PFSK-1 (cell line): ENCODE results near the gene AGFG2.

Source experiments
- FOXP2 ChIP-seq: optimal IDR thresholded peaks from 2 replicates; pipeline ENCODE3; 2011; ENCODE audit warnings: borderline replicate concordance, control low read depth, inconsistent platforms; ENCODE audit not compliant: insufficient read depth; ENCODE audit errors: extremely low read length, extremely low read depth
- POLR2AphosphoS5 ChIP-seq: IDR thresholded peaks from 2 replicates; pipeline ENCODE4 v1.6.1; 2012; ENCODE audit warnings: low read depth, mild to moderate bottlenecking, control low read depth, low read length, moderate library complexity
- SIN3A ChIP-seq: IDR thresholded peaks from 2 replicates; pipeline ENCODE4 v1.6.1; 2012; ENCODE audit warnings: mild to moderate bottlenecking, low read length, moderate library complexity, borderline replicate concordance; ENCODE audit not compliant: insufficient read depth
- TAF1 ChIP-seq: IDR thresholded peaks from 2 replicates; pipeline ENCODE4 v1.6.1; 2012; ENCODE audit warnings: low read length, control low read depth, borderline replicate concordance; ENCODE audit not compliant: insufficient read depth
- TF ChIP-seq, protein P1 (sequence below), 2 experiments: IDR thresholded peaks; 2 replicates each; pipeline versions ENCODE4 v1.6.1 to v1.8.0; 2011 to 2012; ENCODE audit warnings: low read depth in 2 of 2, low read length in 2 of 2, control low read depth in 1 of 2, inconsistent platforms in 1 of 2, mild to moderate bottlenecking in 1 of 2, moderate library complexity in 1 of 2; ENCODE audit not compliant: insufficient read depth in 1 of 2

DNA sequence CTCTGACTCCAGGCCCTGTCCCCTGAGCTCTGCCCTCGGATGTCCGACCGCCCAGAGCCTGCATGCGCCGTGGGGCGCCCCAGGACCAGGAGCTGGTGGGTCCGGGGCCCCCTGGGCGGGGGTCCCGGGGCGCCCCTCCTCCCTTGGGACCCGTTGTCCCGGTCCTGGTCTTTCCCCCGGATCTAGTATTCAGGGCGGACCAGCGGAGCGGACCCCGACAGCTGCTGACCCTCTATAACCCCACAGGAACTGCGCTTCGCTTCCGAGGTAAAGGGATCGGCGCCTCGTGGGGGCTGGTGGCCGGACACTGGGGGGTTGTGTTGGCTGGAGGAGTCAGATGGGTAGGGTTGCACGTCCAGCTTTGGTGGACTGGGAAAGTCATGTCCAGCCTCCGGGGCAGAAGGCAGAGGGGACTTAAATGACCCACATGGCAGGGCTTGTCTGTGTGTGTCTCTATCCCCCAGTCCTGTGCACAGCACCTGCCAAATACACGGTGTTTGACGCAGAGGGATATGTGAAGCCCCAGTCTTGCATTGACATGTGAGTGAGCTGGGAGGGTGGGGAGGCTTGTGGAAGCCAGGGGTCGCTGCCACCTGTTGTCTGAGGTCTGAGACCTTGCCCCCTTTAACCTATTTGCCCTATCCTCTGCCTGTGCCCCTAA, 73.9 kb downstream of the AGFG2 start:
- TF ChIP-seq, protein P1, sequence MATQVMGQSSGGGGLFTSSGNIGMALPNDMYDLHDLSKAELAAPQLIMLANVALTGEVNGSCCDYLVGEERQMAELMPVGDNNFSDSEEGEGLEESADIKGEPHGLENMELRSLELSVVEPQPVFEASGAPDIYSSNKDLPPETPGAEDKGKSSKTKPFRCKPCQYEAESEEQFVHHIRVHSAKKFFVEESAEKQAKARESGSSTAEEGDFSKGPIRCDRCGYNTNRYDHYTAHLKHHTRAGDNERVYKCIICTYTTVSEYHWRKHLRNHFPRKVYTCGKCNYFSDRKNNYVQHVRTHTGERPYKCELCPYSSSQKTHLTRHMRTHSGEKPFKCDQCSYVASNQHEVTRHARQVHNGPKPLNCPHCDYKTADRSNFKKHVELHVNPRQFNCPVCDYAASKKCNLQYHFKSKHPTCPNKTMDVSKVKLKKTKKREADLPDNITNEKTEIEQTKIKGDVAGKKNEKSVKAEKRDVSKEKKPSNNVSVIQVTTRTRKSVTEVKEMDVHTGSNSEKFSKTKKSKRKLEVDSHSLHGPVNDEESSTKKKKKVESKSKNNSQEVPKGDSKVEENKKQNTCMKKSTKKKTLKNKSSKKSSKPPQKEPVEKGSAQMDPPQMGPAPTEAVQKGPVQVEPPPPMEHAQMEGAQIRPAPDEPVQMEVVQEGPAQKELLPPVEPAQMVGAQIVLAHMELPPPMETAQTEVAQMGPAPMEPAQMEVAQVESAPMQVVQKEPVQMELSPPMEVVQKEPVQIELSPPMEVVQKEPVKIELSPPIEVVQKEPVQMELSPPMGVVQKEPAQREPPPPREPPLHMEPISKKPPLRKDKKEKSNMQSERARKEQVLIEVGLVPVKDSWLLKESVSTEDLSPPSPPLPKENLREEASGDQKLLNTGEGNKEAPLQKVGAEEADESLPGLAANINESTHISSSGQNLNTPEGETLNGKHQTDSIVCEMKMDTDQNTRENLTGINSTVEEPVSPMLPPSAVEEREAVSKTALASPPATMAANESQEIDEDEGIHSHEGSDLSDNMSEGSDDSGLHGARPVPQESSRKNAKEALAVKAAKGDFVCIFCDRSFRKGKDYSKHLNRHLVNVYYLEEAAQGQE (IDR thresholded peaks at IDR 0.05; ENCODE audit: insufficient read depth in 1 of 2, low read depth in 2 of 2, low read length in 2 of 2): no peak
- TF ChIP-seq TAF1 (no peak), POLR2AphosphoS5 (no peak), SIN3A (no peak), FOXP2 (no peak)
